PC-3 (cell line): ENCODE results near the gene SNTG2. TPM values are rescaled to one million over a fixed set of nuclear protein-coding genes. Genes with fewer than 3 reads are reported as not detected.

Experiments used
- ATAC-seq: fragments of 200-7000 bp; cut with Tn5 transposase; 2 replicates; pipeline ENCODE4 v1.9.1; 2020; ENCODE audit warnings: mild to moderate bottlenecking, moderate library complexity
- BruUV-seq: library from RNA; stranded (reverse); fragments of 400-500 nt; replicated peaks from 2 replicates; lab custom pipeline; 2021; lab: Mats Ljungman, UMichigan
- CTCF ChIA-PET: fragments of 300-600 bp; sonication (Branson Sonifier 250); formaldehyde crosslinking; loops from one replicate; lab custom pipeline; 2022; ENCODE audit warnings: antibody characterized with exemption; lab: Charles Lee
- POLR2A ChIA-PET: fragments of 300-600 bp; sonication (Branson Sonifier 250); formaldehyde crosslinking; loops from one replicate; lab custom pipeline; 2022; ENCODE audit warnings: antibody characterized with exemption; ENCODE audit not compliant: unreplicated experiment; lab: Charles Lee
- DNase-seq: peaks from one replicate; pipeline ENCODE4 v3.0.0-alpha.2; 2015
- H2AFZ ChIP-seq: fragments of 300-600 bp; sonication (generic); 2 replicates; pipeline ENCODE4 v1.6.0; 2016; ENCODE audit warnings: antibody characterized with exemption, low read length
- H3F3A ChIP-seq: fragments of 300-600 bp; sonication (generic); one replicate; pipeline ENCODE4 v1.6.0; 2017; ENCODE audit warnings: antibody characterized with exemption, low read length, control low read depth, mild to moderate bottlenecking; ENCODE audit not compliant: unreplicated experiment
- H3K27ac ChIP-seq: fragments of 300-600 bp; sonication (generic); 2 replicates; pipeline ENCODE4 v1.5.1; 2016; ENCODE audit warnings: mild to moderate bottlenecking, low read length
- H3K27me3 ChIP-seq: fragments of 300-600 bp; sonication (generic); 2 replicates; pipeline ENCODE4 v1.6.1; 2016; ENCODE audit warnings: low read length, mixed read lengths
- H3K36me3 ChIP-seq: fragments of 300-600 bp; sonication (generic); 2 replicates; pipeline ENCODE4 v1.6.1; 2016; ENCODE audit warnings: low read depth, mixed run types, low read length, mixed read lengths
- H3K4me1 ChIP-seq: fragments of 300-600 bp; sonication (generic); 2 replicates; pipeline ENCODE4 v1.5.1; 2016; ENCODE audit warnings: low read length; ENCODE audit not compliant: insufficient read depth
- H3K4me2 ChIP-seq: fragments of 300-600 bp; sonication (generic); 2 replicates; pipeline ENCODE4 v1.6.0; 2016; ENCODE audit warnings: low read length
- H3K4me3 ChIP-seq: fragments of 300-600 bp; sonication (generic); 2 replicates; pipeline ENCODE4 v1.5.1; 2016; ENCODE audit warnings: mild to moderate bottlenecking, low read length, mixed read lengths
- H3K79me2 ChIP-seq: fragments of 300-600 bp; sonication (generic); 2 replicates; pipeline ENCODE4 v1.6.1; 2017; ENCODE audit warnings: low read length, mixed read lengths
- H3K9ac ChIP-seq: fragments of 300-600 bp; sonication (generic); 2 replicates; pipeline ENCODE4 v1.6.0; 2016; ENCODE audit warnings: mild to moderate bottlenecking, low read length
- H3K9me2 ChIP-seq: fragments of 300-600 bp; sonication (generic); replicated peaks from 2 replicates; pipeline ENCODE4 v1.6.1; 2016; ENCODE audit warnings: mixed run types, low read length, mixed read lengths
- H3K9me3 ChIP-seq: fragments of 300-600 bp; sonication (generic); 2 replicates; pipeline ENCODE4 v1.6.1; 2016; ENCODE audit warnings: low read length, mixed read lengths
- H4K20me1 ChIP-seq: fragments of 300-600 bp; sonication (generic); 2 replicates; pipeline ENCODE4 v1.6.1; 2016; ENCODE audit warnings: low read length, mixed read lengths
- EZH2 ChIP-seq: fragments of 300-600 bp; sonication (generic); IDR thresholded peaks from one replicate; pipeline ENCODE4 v1.6.1; 2017; ENCODE audit warnings: antibody characterized with exemption, mild to moderate bottlenecking, low read length; ENCODE audit not compliant: unreplicated experiment
- EZH2phosphoT487 ChIP-seq: fragments of 300-600 bp; sonication (generic); IDR thresholded peaks from 2 replicates; pipeline ENCODE4 v1.6.1; 2018; ENCODE audit warnings: mild to moderate bottlenecking, antibody characterized with exemption, low read length, borderline replicate concordance
- intact Hi-C: fragments of 100-400 bp; cut with micrococcal nuclease; formaldehyde crosslinking; loops from 2 replicates; pipeline ENCODE4 v1.9.0; 2023
- total RNA-seq: library from RNA; depleted of rRNA; stranded (reverse); fragments of >200 nt; gene quantifications from 2 replicates; pipeline ENCODE4 v1.2.3, GENCODE V29; 2014
- TF ChIP-seq, protein P1 (sequence below): fragments of 300-600 bp; sonication (generic); conservative IDR thresholded peaks from 2 replicates; pipeline ENCODE4 v1.5.1; 2017; ENCODE audit warnings: antibody characterized with exemption, low read depth, mild to moderate bottlenecking, low read length

The SNTG2 gene
- total RNA-seq, 1 experiment from 2014 or later = not detected

GRCh38 chr2:1350111-1350510, 399.5 kb downstream of the SNTG2 start:
- Histone ChIP-seq H3K9me3 (peaks cover 5% of the 10 kb centered on the region; the same call in 1 of the 2 replicates), H3K9me2 (no peaks in the 10 kb centered on the region), H3K79me2 (no peaks in the 10 kb centered on the region), H3K27me3 (peaks cover 45% of the 10 kb centered on the region), H3K27ac (no peak overlapping the region), H3K4me2 (no peak overlapping the region), H3K4me1 (no peaks in the 10 kb centered on the region), H3K9ac (no peak overlapping the region), H4K20me1 (no peaks in the 10 kb centered on the region), H2AFZ (no peak overlapping the region), H3F3A (no peaks in the 10 kb centered on the region), H3K4me3 (no peak overlapping the region), H3K36me3 (no peaks in the 10 kb centered on the region)
- TF ChIP-seq, protein P1, sequence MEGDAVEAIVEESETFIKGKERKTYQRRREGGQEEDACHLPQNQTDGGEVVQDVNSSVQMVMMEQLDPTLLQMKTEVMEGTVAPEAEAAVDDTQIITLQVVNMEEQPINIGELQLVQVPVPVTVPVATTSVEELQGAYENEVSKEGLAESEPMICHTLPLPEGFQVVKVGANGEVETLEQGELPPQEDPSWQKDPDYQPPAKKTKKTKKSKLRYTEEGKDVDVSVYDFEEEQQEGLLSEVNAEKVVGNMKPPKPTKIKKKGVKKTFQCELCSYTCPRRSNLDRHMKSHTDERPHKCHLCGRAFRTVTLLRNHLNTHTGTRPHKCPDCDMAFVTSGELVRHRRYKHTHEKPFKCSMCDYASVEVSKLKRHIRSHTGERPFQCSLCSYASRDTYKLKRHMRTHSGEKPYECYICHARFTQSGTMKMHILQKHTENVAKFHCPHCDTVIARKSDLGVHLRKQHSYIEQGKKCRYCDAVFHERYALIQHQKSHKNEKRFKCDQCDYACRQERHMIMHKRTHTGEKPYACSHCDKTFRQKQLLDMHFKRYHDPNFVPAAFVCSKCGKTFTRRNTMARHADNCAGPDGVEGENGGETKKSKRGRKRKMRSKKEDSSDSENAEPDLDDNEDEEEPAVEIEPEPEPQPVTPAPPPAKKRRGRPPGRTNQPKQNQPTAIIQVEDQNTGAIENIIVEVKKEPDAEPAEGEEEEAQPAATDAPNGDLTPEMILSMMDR = no peak
- TF ChIP-seq EZH2 = no peak
- TF ChIP-seq EZH2phosphoT487 = no peak
- no TSS peak for BruUV-seq
- CTCF ChIA-PET = no interaction called here
- no peak for DNase-seq
- POLR2A ChIA-PET = no interaction called here
- no peak for ATAC-seq
- intact Hi-C loops = no loop called here

GRCh38 chr2:1353124-1353523, 402.5 kb downstream of the SNTG2 start:
- TF ChIP-seq, protein P1 = no peak
- no peak for TF ChIP-seq EZH2phosphoT487
- no peak for TF ChIP-seq EZH2
- Histone ChIP-seq H3K4me2 (no peak overlapping the region), H3K27ac (no peak overlapping the region), H3K9me3 (peaks cover 5% of the 10 kb centered on the region; the same call in 1 of the 2 replicates), H3K9me2 (no peaks in the 10 kb centered on the region), H2AFZ (no peak overlapping the region), H3K4me3 (no peak overlapping the region), H3K9ac (no peak overlapping the region), H4K20me1 (no peaks in the 10 kb centered on the region), H3K36me3 (no peaks in the 10 kb centered on the region), H3K79me2 (no peaks in the 10 kb centered on the region), H3K27me3 (peaks cover 75% of the 10 kb centered on the region), H3F3A (no peaks in the 10 kb centered on the region), H3K4me1 (no peaks in the 10 kb centered on the region)
- ChIA-PET CTCF (no interaction called here), POLR2A (no interaction called here)
- intact Hi-C loops = no loop called here
- ATAC-seq = no peak
- BruUV-seq = no TSS peak
- DNase-seq = no peak

DNA sequence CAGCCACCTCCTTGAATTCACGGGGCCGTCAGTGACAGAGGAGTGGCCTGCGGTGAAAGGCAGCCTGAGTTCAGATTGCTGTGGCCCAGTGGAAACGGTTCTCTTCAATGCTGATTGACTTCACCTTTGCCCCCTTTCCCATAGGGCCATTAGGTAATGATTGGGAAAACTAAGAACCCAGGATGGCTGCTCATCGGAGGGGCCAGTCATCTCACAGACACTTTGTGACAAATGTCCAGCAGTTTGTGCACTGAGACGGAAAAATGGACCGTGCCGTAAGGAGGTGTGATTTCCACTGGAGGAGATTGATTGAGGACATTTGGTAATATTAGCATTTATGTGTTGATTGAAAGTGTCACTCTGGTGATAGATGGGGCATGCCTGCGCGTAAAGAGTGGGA, 402.9 kb downstream of the SNTG2 start:
- CTCF ChIA-PET = no interaction called here
- Histone ChIP-seq H3K27me3 (peaks cover 79% of the 10 kb centered on the region), H4K20me1 (no peaks in the 10 kb centered on the region), H3K27ac (no peak overlapping the region), H3K4me1 (no peaks in the 10 kb centered on the region), H3K4me2 (no peak overlapping the region), H3F3A (no peaks in the 10 kb centered on the region), H3K36me3 (no peaks in the 10 kb centered on the region), H2AFZ (no peak overlapping the region), H3K9me3 (peaks cover 5% of the 10 kb centered on the region; the same call in 1 of the 2 replicates), H3K4me3 (no peak overlapping the region), H3K9me2 (no peaks in the 10 kb centered on the region), H3K9ac (no peak overlapping the region), H3K79me2 (no peaks in the 10 kb centered on the region)
- BruUV-seq = no TSS peak
- TF ChIP-seq EZH2phosphoT487 (no peak), EZH2 (no peak)
- TF ChIP-seq, protein P1 = no peak
- DNase-seq = no peak
- ATAC-seq = no peak
- intact Hi-C loops = no loop called here
- POLR2A ChIA-PET = no interaction called here
